ENCODE data around the gene CCND2.

GRCh38 chr12:4300883-4301282, 27.3 kb downstream of the CCND2 start:
- TF ChIP-seq CTCF (IDR thresholded peaks at IDR 0.05; ENCODE audit: low read depth, low read length, missing input control) (no peak), GABPA (IDR thresholded peaks at IDR 0.05 in 1 of 2, conservative IDR thresholded peaks at IDR 0.05 in 1 of 2) (no peak), REST (IDR thresholded peaks at IDR 0.05) (no peak), SP1 (IDR thresholded peaks at IDR 0.05) (no peak), YY1 (IDR thresholded peaks at IDR 0.05) (no peak), ATF3 (IDR thresholded peaks at IDR 0.05) (no peak), ZBTB33 (IDR thresholded peaks at IDR 0.05) (no peak), TAF1 (conservative IDR thresholded peaks at IDR 0.05) (no peak)
